K562 (cell line): Measurements from ENCODE around the gene TLX2. TPM values are rescaled to one million over a fixed set of nuclear protein-coding genes. Genes with fewer than 3 reads are reported as not detected.

Experiments used
- CBFA2T3 ChIP-seq: fragments of 450-650 bp; IDR thresholded peaks from 2 replicates; pipeline ENCODE4 v1.6.1; 2017
- CEBPB ChIP-seq: fragments of 450-650 bp; IDR thresholded peaks from 2 replicates; pipeline ENCODE4 v1.6.1; 2016; ENCODE audit warnings: missing genetic modification characterization, missing compliant biosample characterization
- CXXC5 ChIP-seq: fragments of 250-450 bp; sonication (Bioruptor Pico); IDR thresholded peaks from 2 replicates; pipeline ENCODE4 v1.8.0; 2022; ENCODE audit warnings: inconsistent platforms, mild to moderate bottlenecking, moderate library complexity
- ESRRA ChIP-seq: fragments of 450-650 bp; IDR thresholded peaks from 2 replicates; pipeline ENCODE4 v1.6.1; 2014; ENCODE audit warnings: low read depth, mild to moderate bottlenecking, moderate library complexity, borderline replicate concordance
- ETV1 ChIP-seq: fragments of 450-650 bp; conservative IDR thresholded peaks from 2 replicates; pipeline ENCODE4 v1.6.1; 2016; ENCODE audit warnings: missing genetic modification characterization, control low read depth, low read depth, missing compliant biosample characterization
- FOXA1 ChIP-seq: fragments of 450-650 bp; IDR thresholded peaks from 2 replicates; pipeline ENCODE4 v1.6.1; 2016; ENCODE audit warnings: mild to moderate bottlenecking, borderline replicate concordance
- FOXP1 ChIP-seq: sonication (generic); formaldehyde crosslinking; IDR thresholded peaks from 2 replicates; pipeline ENCODE4 v1.8.0; 2022; ENCODE audit warnings: mild to moderate bottlenecking, missing genetic modification reagents
- HNRNPLL ChIP-seq: fragments of 200-400 bp; formaldehyde crosslinking; IDR thresholded peaks from 2 replicates; pipeline ENCODE4 v1.6.1; 2017; ENCODE audit warnings: low read length, low read depth, mild to moderate bottlenecking; ENCODE audit not compliant: poor library complexity, severe bottlenecking
- HNRNPUL1 ChIP-seq: fragments of 200-400 bp; formaldehyde crosslinking; IDR thresholded peaks from 2 replicates; pipeline ENCODE4 v1.6.1; 2017; ENCODE audit warnings: low read length
- PHB ChIP-seq: fragments of 250-450 bp; sonication (Bioruptor Pico); IDR thresholded peaks from 2 replicates; pipeline ENCODE4 v1.5.0; 2021
- PHF8 ChIP-seq: fragments of 200-600 bp; sonication (generic); IDR thresholded peaks from 2 replicates; pipeline ENCODE4 v1.6.1; 2012; ENCODE audit warnings: mixed run types, mild to moderate bottlenecking, inconsistent platforms, low read length, moderate library complexity, borderline replicate concordance
- RNF219 ChIP-seq: fragments of 250-450 bp; sonication (Bioruptor Pico); IDR thresholded peaks from 2 replicates; pipeline ENCODE4 v1.5.0; 2022; ENCODE audit warnings: mild to moderate bottlenecking
- SETDB1 ChIP-seq: IDR thresholded peaks from one replicate; pipeline ENCODE4 v1.6.1; 2012; ENCODE audit warnings: low read length, control low read depth, inconsistent platforms
- TCF7L2 ChIP-seq: fragments of 150-350 bp; IDR thresholded peaks from 2 replicates; pipeline ENCODE4 v1.6.1; 2016; ENCODE audit warnings: low read depth, mild to moderate bottlenecking, low read length, moderate library complexity
- THAP12 ChIP-seq: fragments of 250-450 bp; sonication (Bioruptor Pico); IDR thresholded peaks from 2 replicates; pipeline ENCODE4 v1.9.0; 2021; ENCODE audit warnings: mild to moderate bottlenecking, inconsistent platforms
- ZBTB12 ChIP-seq: fragments of 250-450 bp; sonication (Bioruptor Pico); IDR thresholded peaks from 2 replicates; pipeline ENCODE4 v1.4.0; 2020
- ZBTB7A ChIP-seq: IDR thresholded peaks from 2 replicates; pipeline ENCODE4 v1.6.1; 2011; ENCODE audit warnings: low read depth, mild to moderate bottlenecking, low read length, moderate library complexity, borderline replicate concordance; ENCODE audit not compliant: control insufficient read depth
- ZNF316 ChIP-seq: fragments of 450-650 bp; IDR thresholded peaks from 2 replicates; pipeline ENCODE4 v1.6.1; 2016
- ZNF75A ChIP-seq: fragments of 450-650 bp; formaldehyde crosslinking; IDR thresholded peaks from 2 replicates; pipeline ENCODE4 v1.4.0; 2020; ENCODE audit warnings: mild to moderate bottlenecking
- polyA plus RNA-seq, 8 experiments: library from polyadenylated mRNA; depleted of rRNA in 4 of 8; stranded (reverse) in 5 of 8; unstranded in 3 of 8; fragments of >200 nt; fragmentation: Nextera tagmentation in 2 of 8; fragmentation: Illumina TruSeq in 1 of 8; extraction: Ambion mirVana in 2 of 8; extraction: Trizol in 1 of 8; gene quantifications; 2 replicates each; pipeline versions ENCODE4 v1.2.1 to v1.2.3, GENCODE V29; 2011 to 2014; ENCODE audit warnings: inconsistent platforms in 1 of 8, missing spikeins in 1 of 8
- total RNA-seq, 7 experiments: library from RNA; depleted of rRNA in 6 of 7; stranded (reverse); fragments of >200 nt in 6 of 7; fragmentation: Illumina TruSeq in 2 of 7; extraction: Trizol in 2 of 7; gene quantifications; 2 replicates each; pipeline versions ENCODE4 v1.2.1 to v1.2.3, GENCODE V29; 2011 to 2021; ENCODE audit warnings: low replicate concordance in 1 of 7
- TF ChIP-seq, protein P1 (sequence below): sonication (generic); formaldehyde crosslinking; IDR thresholded peaks from 2 replicates; pipeline ENCODE4 v1.9.0; 2022; ENCODE audit warnings: mild to moderate bottlenecking, missing genetic modification reagents
- TF ChIP-seq, protein P2 (sequence below): fragments of 450-650 bp; IDR thresholded peaks from 2 replicates; pipeline ENCODE4 v1.6.1; 2014; ENCODE audit warnings: low read depth, mild to moderate bottlenecking, moderate library complexity, borderline replicate concordance

The TLX2 gene
- total and polyA plus RNA-seq, 9 of the 15 experiments (the other 6 are each of a cell fraction or from before 2014, with no cell fraction given): not detected

DNA sequence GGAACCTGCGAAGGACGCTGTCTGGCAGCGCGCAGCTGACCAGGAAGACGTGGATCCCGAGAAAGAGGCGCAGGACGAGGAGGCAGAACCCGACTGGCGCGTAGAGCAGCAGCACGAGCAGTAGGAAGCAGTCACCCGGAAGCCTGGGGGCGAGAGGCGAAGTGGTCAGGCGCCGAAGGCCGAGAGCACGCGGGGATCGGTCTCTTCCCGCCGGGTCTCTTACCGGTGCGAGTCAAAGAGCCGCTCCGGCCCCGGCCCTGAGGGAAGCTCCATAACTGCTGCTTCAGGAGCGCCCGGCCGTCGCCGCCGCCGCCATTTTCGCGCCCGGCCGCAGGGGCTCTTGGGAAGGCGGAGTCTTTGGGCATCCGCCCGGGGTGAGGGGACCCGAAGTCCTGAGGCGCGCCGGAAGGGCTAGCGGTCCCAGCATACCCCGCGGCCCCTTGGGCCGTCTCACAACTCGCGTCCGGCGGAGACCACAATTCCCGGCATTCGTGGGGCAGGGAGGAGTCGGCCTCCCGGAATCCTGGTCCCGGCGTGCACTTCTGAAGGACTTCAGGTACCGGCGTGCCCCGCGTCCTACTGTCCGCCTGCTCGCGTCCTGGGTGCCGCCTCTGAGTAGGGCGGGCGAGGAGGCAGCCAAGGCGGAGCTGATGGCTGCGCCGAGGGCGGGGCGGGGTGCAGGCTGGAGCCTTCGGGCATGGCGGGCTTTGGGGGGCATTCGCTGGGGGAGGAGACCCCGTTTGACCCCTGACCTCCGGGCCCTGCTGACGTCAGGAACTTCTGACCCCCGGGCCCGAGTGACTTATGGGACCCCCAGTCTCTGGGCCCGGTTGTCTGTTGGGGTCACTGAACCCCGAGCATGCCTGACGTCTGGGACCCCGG is 15.3 kb downstream of the TLX2 start, which contains the start of the genes AUP1 and HTRA2 (continued):
- TF ChIP-seq, protein P1, sequence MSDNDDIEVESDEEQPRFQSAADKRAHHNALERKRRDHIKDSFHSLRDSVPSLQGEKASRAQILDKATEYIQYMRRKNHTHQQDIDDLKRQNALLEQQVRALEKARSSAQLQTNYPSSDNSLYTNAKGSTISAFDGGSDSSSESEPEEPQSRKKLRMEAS (CRISPR knock-in tag): peak; percentile 38
- TF ChIP-seq ESRRA (peak; percentile 62; the same call in 1 of the 2 replicates), FOXA1 (no peak), CEBPB (tag) (no peak), RNF219 (CRISPR knock-in tag) (no peak), ZNF316 (peak; percentile 24), ETV1 (tag) (peak; percentile 90), SETDB1 (peak; percentile 45), TCF7L2 (peak; percentile 52; the same call in 1 of the 2 replicates), CXXC5 (CRISPR knock-in tag) (peak; percentile 84), ZBTB7A (peak; percentile 99), PHF8 (peak; percentile 92), HNRNPLL (peak; percentile 65), HNRNPUL1 (no peak), ZBTB12 (CRISPR knock-in tag) (peak; percentile 49), THAP12 (CRISPR knock-in tag) (0 out of 2 replicates have a peak, but pooled peaks have one; percentile 61), FOXP1 (CRISPR knock-in tag) (peak; percentile 74; the same call in 1 of the 2 replicates), ZNF75A (CRISPR knock-in tag) (no peak), CBFA2T3 (0 out of 2 replicates have a peak, but pooled peaks have one; percentile 2), PHB (CRISPR knock-in tag) (0 out of 2 replicates have a peak, but pooled peaks have one; percentile 61)
- TF ChIP-seq, protein P2, sequence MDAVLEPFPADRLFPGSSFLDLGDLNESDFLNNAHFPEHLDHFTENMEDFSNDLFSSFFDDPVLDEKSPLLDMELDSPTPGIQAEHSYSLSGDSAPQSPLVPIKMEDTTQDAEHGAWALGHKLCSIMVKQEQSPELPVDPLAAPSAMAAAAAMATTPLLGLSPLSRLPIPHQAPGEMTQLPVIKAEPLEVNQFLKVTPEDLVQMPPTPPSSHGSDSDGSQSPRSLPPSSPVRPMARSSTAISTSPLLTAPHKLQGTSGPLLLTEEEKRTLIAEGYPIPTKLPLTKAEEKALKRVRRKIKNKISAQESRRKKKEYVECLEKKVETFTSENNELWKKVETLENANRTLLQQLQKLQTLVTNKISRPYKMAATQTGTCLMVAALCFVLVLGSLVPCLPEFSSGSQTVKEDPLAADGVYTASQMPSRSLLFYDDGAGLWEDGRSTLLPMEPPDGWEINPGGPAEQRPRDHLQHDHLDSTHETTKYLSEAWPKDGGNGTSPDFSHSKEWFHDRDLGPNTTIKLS: peak; percentile 81
